ENCODE results near the gene LAMA2. TPM values are rescaled to one million over a fixed set of nuclear protein-coding genes. Genes with fewer than 3 reads are reported as not detected.

Gene LAMA2
- total RNA-seq, 2 donors from 2014 or later = 3.6 to 7.5 TPM

- H3K9me3 ChIP-seq = no peaks in the 10 kb centered on the region
- no peak for DNase-seq
- TF ChIP-seq CTCF (IDR thresholded peaks at IDR 0.05) = no peak
- H3K4me1 ChIP-seq = no peaks in the 10 kb centered on the region
- H3K27me3 ChIP-seq = no peaks in the 10 kb centered on the region
- no peaks in the 10 kb centered on the region for H3K36me3 ChIP-seq
- no peak overlapping the region for H3K27ac ChIP-seq
- no peak overlapping the region for H3K4me3 ChIP-seq
- H3K9ac ChIP-seq (ENCODE audit: low read depth in 2 of 2, low read length in 2 of 2) = no peak overlapping the region
- intact Hi-C loops (cut with DNase I) = no loop called here
Measured at GRCh38 chr6:129515004-129515403, 632.1 kb downstream of the LAMA2 start.

GRCh38 chr6:129516005-129516404 is 633.1 kb downstream of the LAMA2 start:
- intact Hi-C loops (cut with DNase I) = no loop called here
- Histone ChIP-seq H3K9me3 (no peaks in the 10 kb centered on the region), H3K4me1 (no peaks in the 10 kb centered on the region), H3K27me3 (no peaks in the 10 kb centered on the region), H3K9ac (ENCODE audit: low read depth in 2 of 2, low read length in 2 of 2) (no peak overlapping the region), H3K4me3 (no peak overlapping the region), H3K36me3 (no peaks in the 10 kb centered on the region), H3K27ac (no peak overlapping the region)
- DNase-seq = no peak
- no peak for TF ChIP-seq CTCF (IDR thresholded peaks at IDR 0.05)

GRCh38 chr6:129516787-129517186 is 633.8 kb downstream of the LAMA2 start:
- intact Hi-C loops (cut with DNase I) = no loop called here
- Histone ChIP-seq H3K4me1 (no peaks in the 10 kb centered on the region), H3K9me3 (no peaks in the 10 kb centered on the region), H3K4me3 (no peak overlapping the region), H3K9ac (ENCODE audit: low read depth in 2 of 2, low read length in 2 of 2) (no peak overlapping the region), H3K36me3 (no peaks in the 10 kb centered on the region), H3K27ac (no peak overlapping the region), H3K27me3 (no peaks in the 10 kb centered on the region)
- no peak for TF ChIP-seq CTCF (IDR thresholded peaks at IDR 0.05)
- DNase-seq = no peak

- H3K9me3 ChIP-seq = no peaks in the 10 kb centered on the region
- no peak overlapping the region for H3K27ac ChIP-seq
- no peaks in the 10 kb centered on the region for H3K4me1 ChIP-seq
- H3K36me3 ChIP-seq = no peaks in the 10 kb centered on the region
- no peak for DNase-seq
- no peaks in the 10 kb centered on the region for H3K27me3 ChIP-seq
- intact Hi-C loops (cut with DNase I) = no loop called here
- H3K9ac ChIP-seq (ENCODE audit: low read depth in 2 of 2, low read length in 2 of 2) = no peak overlapping the region
- H3K4me3 ChIP-seq = no peak overlapping the region
- TF ChIP-seq CTCF (IDR thresholded peaks at IDR 0.05) = no peak
Measured at GRCh38 chr6:129517288-129517687, 634.4 kb downstream of the LAMA2 start.

GRCh38 chr6:129519750-129520149 is 636.8 kb downstream of the LAMA2 start:
- Histone ChIP-seq H3K4me3 (no peak overlapping the region), H3K9me3 (no peaks in the 10 kb centered on the region), H3K9ac (ENCODE audit: low read depth in 2 of 2, low read length in 2 of 2) (no peak overlapping the region), H3K27ac (no peak overlapping the region), H3K36me3 (no peaks in the 10 kb centered on the region), H3K4me1 (no peaks in the 10 kb centered on the region), H3K27me3 (no peaks in the 10 kb centered on the region)
- TF ChIP-seq CTCF (IDR thresholded peaks at IDR 0.05) = no peak
- no peak for DNase-seq
- intact Hi-C loops (cut with DNase I) = no loop called here

GRCh38 chr6:129521946-129522345 is 639.0 kb downstream of the LAMA2 start:
- no peak for DNase-seq
- no peaks in the 10 kb centered on the region for H3K27me3 ChIP-seq
- H3K36me3 ChIP-seq = no peaks in the 10 kb centered on the region
- no peak overlapping the region for H3K27ac ChIP-seq
- no peak for TF ChIP-seq CTCF (IDR thresholded peaks at IDR 0.05)
- H3K4me1 ChIP-seq = no peaks in the 10 kb centered on the region
- H3K4me3 ChIP-seq = no peak overlapping the region
- no peaks in the 10 kb centered on the region for H3K9me3 ChIP-seq
- intact Hi-C loops (cut with DNase I) = no loop called here
- no peak overlapping the region for H3K9ac ChIP-seq (ENCODE audit: low read depth in 2 of 2, low read length in 2 of 2)

All from colonic mucosa (tissue), 4 donors.